LoVo (cell line): ENCODE data around the gene ARPC5L.
A peak's percentile ranks its signal among the peaks of the same experiment; 100 is the strongest.

ENCODE experiments used
- DNase-seq: peaks from one replicate; pipeline ENCODE4 v3.0.0-alpha.2; 2016; ENCODE audit warnings: low spot score

ARPC5L gene

DNA sequence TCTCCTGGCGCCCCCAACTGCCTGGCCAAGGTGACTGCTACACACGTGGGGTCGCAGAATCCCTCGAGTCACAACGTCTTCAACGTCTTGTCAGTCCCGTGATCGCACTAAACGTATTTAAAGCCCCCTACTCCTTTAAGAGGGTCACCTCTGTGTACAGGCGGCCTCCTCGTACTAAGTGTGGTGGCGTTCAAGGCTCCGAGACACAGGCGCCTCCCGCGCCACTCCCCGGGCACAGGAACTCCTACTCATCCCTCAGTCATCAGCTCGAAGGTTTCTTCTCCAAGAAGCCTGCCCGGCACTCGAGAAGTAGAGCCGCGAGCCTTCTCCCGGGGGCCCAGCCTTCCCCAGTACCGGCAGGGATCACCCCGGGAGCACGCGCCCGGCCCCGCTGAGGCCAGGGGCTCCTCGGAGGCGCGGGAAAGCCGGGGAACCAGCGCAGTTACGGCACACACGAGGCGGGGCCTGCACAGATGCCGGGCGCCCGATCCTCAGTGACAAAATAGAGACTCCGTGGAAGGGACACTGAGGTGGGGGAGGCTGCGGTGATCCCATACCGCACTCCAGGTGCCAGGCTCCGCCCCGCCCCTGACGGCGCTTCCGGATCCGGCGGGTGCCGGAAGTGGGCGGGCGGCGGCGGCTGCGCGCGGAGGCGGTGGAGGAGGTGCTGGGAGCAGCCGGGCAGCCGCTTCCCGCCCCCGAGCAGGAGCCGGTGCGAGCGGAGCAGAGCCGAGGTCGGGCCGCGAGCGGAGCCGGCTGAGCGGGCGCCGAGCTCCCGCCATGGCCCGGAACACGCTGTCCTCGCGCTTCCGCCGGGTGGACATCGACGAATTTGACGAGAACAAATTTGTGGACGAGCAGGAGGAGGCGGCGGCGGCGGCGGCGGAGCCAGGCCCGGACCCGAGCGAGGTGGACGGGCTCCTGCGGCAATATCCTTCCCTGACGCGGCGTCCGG, 6.9 kb downstream of the ARPC5L start:
- peak; percentile 86 for DNase-seq

DNA sequence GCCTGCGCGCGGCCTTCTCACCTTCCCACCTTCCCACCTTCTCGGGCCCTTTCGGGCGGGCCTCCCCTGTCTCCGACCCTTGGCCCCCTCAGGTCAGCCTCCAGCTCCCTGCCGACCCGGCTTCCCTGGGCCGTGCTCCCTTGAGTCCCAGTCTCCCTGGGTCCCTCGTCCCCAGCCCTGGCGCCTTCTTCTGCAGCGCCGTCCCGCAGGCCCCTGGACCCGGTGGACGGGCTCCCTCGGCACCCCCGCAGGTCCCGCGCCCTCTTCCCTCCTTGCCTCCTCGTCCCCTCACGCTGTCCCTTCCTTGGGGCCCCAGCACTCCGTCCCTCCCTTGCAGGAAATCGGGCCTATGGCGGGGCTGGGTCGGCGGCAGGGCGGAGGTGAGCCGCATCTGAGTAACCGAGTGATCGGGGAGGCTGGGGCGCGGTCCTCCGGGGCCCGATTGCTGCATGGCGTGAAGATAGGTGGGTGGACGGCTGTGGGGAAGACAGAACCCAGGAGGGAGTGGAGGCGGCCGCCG, 7.6 kb downstream of the ARPC5L start:
- DNase-seq: no peak

DNA sequence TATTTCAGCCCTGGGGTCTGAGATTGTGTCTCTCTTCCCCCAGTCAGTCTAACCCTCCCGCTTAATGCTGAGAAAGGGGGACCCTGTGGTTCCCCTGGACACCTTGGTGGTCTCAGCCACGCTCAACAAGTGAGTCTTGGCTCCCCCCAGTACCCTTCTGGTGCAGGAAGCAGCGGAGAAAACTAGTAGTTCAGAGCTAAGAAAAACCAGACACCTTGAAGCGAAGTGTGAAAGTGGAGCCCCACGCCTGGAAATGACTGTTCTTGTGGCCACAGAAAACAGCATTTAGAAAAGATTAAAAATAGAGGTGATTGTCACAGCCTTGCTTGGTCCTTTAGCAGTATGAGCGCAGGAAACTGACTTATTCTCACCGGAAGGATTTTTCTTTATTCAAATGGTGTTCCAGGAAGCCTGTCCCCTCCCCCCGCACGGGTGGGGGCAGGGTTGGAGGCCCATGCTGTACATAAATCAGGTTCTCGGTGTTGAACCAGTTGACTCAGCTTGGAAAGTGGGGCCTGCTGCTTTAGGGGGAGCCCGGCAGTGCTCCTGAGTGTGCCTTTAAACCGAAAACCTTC, 8.1 kb downstream of the ARPC5L start:
- no peak for DNase-seq

DNA sequence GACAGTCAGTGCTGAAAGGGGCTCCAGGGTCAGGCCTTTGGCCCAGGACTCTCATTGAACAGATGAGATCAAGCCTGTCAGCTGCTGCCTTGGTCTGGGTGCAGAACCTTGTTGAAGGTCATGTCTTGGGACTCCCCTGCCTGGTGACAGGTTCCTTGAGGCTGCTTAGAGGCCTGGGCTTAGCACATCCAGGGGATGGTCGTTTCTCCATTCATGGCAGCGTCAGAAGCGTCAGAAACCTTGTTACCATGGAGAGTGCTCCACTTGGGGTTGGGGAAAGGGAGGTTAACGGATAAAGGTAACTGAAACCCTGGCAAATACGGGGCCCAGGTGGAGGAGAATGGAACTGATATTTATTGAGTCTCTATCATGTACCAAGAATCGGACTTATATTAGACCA, 8.8 kb downstream of the ARPC5L start:
- DNase-seq: no peak

DNA sequence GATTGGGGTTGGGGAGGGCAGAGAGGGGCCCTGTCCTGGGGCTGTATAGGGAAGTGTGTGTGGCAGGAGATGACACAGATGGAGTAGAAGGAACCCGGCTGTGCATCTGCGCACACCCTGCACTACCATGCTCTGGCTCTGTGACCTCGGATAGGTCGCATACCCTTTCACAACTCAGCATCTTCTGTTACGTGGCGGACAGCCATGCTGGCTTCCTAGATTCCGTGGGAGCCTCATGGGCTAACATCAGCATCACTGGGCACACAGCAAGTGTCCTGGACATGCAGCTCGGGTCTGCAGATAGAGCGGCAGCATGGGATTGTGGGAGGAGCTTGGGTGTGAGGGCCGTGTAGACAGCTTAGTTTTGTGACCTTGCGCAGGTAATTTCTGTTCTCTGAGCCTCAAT, 9.2 kb downstream of the ARPC5L start:
- DNase-seq: no peak

DNA sequence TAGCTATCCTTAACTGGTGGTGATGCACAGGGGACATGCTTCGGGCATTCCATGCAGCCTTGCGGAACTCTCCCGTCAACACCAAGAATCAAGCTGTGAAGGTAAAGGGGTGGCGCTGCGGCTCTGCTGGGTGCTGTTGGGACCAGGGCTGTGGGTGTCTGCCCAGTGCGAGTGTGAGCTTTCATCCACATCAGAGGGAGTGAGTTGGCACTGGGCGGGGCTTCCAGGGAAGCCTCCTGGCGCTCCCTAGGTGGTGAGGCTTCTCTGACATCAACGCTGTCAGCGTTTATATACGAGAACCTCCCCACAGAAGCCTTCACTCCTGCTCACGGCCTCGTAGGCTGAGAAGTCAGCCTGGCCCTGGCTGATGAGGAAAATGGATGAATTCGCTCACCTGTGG, 11.7 kb downstream of the ARPC5L start:
- no peak for DNase-seq

DNA sequence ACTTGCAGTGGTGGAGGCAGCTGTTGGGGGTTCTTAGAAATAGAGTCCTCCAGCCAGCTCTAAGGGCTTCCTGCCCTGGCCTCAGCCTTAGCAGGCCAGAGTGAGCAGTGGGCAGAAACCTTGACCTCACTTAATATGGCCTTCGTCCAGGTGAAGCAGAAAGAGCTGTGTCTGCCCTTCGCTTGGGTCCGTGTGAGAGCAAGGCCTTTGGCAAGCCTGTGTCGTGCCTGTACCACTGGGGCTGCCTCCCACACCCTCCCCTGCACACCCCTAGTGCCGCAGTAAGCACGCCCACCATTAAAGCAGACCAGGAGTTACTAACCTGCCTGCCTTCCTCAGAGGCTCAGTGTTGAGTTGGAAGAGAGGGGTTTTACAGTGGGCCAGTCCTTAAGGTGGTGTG, 13.6 kb downstream of the ARPC5L start:
- no peak for DNase-seq

DNA sequence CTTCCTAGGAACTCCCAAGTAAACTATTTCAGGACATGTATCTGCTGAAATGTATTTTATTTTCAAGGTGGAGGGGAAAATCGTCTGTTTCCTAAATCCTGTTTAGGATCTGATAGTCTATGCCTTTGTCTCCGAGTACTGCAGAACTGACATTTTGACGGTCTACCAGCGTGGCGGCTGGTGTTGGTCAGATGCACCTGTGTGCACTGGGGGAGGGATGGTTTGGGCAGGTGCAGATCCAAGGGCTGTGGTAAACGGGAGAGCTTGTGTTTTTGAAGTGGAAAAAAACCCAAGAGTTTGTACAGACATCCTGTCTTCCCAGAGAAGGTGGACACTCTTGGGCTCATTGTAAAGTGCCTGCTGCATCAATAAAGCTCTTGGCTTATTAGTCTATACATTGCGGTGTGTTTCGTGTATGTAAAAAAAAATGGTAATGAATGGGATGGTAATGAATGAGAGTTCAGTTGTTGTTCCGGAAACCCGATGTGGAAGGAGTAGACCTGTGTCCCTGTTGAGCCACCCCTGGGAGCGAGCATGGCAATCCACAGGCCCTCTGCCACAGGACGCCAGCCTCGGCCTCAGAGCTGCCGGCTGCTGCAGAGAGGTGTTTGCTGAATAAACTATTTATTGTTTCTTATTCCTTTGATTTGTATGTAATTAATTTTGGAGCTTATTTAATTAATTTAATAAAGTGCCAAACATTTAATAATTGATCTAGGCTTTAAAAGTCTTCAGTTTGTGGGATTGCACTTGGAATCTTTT, 15.3 kb downstream of the ARPC5L start:
- DNase-seq: no peak

DNA sequence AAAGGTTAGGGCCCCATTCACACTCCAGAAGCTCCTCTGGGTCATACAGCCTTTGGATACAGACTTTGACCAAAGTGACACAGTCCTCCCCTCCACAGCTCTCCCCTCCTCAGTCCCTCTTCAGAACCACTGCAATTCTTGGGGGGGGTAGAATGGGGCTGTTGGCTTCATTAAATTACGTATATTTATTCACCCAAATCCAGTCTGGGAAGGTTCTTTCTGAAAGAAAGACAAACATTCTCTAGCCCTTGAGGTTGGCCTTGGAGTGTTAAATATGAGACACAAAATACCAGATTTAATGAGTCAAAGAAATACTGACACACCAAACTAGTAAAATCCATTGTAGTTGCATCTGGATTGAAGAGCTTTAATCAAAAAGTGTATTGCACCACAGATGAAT, 16.1 kb downstream of the ARPC5L start:
- DNase-seq: no peak

DNA sequence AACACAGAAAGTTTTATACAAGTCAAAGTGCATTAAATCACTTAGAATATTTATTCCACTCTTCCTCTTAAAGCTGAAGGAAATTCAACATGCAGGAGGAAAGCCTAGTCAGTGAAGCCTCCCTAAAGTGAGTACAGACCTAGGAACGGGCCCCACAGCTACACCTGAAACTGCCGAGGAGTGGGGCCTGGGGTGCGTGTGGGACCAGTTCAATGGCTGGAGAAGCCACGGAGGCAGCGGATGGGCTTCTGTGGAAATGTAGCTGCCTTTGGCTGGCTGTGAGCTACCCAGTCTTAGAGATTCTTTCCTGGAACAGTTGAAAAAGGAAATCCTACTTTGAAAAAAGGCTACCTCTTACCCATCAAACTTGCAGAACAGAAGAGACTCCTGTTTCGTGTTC, 16.6 kb downstream of the ARPC5L start:
- DNase-seq: no peak

DNA sequence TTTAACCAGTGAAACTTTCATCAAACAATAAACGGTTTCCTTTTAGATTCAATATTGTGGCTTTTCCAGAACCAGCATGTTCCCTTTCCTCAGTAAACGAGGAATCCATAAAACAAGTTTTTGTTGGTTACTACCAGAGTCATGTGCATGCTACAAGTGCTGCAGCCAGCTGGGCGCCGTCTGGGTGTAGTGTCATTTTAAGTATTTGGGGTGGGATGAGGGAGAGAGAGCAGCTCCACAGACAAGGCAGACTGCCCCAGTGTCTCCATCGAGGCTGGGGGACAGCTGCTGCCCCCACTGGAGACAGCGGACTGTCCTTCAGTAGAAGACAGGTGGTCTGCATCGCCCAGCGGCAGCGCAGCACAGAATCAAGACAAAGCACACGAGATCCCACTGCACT, 17.3 kb downstream of the ARPC5L start:
- DNase-seq: no peak

DNA sequence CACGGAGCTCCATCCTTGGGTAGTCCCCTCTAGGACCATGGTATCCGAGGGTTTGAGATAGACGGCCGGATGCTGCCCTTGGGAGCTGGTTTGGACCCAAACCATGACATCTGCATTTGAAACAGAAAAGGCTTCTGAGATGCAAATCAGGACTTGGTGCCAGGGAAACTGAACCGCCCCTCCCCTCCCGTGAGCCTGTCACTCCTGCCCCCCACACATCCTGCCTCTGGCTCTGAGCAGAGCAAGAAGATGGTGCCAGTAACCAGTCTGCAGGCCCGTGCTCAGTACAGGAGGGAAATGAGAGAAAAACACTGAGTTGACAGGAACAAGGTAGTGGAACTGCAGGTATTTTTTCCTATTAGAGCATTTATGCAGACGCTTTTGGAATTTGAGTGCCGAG, 18.6 kb downstream of the ARPC5L start:
- no peak for DNase-seq

DNA sequence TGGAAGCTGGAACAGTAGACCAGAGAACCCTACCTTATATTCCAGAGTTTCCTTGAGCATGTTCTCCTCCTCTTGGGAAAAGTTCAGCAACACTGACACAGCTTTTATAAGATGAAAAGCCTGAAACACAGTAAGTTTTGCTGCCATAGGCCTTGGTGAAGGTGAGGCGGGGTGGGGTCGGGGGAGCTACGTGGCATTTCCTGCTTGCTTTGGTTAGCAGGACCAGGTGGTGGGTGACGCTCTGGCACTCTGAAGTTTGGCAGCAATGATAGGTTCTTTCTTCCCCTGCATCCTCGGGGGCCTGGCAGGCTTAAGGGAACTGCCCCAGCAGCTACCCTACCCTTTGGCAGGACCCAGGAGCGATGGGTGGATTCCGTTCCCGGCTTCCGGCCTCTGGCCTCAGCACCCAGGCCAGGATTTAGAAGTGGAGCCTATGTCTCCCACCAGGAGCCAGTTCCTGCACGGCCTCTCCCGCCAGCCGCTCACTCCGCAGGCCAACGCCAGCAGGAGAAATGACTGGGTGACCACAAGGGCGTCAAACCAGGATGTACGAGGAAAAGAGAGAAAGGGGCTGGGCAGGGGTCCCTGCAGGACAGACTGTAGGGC, 19.3 kb downstream of the ARPC5L start:
- DNase-seq: no peak

DNA sequence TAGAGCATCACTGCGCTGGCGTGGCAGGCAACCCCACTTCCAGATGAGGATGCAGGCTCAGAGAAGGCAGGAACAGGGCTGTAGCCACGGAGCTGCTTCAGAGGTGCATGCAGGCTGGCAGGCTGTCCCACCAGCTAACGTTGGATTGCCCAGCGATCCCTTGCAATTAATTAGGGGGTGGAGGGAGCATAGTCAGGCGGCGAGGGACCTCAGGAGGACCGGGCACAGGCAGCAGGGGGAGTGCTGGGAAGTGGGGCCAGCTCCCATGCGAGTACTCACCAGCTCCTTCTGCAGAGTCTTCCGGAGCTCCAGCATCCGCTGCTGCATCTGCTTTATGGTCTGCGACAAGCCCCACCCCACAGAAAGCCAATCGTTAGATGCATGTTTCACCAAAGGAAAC, 20.3 kb downstream of the ARPC5L start:
- DNase-seq: no peak

DNA sequence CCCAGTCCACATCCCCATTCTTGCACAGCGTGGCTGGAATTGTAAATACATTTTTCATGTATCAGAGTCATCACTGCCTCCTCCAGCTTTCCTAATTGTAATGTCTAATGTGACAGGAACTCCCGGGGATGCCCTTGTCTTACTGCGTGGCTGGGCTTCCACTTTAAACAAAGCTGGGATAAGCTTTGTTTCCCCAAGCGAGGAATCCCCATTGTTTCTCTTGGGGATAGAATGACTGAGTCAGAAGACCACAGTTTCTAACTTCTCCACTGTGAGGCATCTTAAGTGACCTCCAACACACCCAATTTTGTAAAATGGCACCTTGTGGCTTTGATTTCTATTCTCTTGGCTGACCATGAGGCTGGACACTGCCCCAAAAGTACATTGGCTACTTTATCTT, 22.4 kb downstream of the ARPC5L start:
- no peak for DNase-seq

DNA sequence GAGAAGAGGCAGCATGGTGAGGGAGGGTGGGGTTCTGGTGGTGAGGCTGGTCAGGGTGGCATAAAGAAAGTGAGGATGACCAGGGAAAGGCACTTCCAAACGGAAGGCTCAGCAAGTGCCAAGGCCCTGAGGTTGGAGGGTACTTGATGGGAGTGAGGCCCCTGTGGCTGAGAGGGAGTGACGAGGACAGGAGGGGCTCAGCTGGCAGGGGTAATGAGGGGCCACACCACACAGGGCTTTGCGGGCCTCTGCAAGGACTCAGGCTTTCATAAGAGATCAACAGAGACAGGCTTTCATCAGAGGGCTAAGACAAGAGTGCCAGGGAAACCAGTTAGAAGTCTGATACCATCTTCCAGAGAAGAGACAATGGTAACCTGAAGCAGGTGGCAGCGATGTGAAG, 23.6 kb downstream of the ARPC5L start:
- DNase-seq: no peak

DNA sequence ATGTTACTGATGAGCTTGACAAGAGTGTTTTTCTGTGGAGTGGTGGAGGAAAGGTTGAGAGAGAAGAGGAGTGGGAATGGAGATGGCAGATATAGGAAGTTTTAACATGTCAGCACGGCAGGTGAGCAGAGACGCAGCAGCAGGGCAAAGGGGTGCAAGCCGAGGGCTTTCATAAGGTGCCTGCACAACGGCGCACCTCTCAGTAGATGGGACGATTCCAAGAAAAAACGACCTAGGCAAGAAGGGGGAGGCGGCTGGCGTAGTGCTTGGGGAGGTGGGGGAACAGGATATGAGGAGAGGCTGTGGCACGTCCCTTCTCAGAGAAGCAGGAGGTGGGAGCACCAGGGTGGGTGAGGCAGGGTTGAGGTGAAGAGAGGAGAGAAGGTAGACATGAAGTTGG, 24.5 kb downstream of the ARPC5L start:
- DNase-seq: no peak

DNA sequence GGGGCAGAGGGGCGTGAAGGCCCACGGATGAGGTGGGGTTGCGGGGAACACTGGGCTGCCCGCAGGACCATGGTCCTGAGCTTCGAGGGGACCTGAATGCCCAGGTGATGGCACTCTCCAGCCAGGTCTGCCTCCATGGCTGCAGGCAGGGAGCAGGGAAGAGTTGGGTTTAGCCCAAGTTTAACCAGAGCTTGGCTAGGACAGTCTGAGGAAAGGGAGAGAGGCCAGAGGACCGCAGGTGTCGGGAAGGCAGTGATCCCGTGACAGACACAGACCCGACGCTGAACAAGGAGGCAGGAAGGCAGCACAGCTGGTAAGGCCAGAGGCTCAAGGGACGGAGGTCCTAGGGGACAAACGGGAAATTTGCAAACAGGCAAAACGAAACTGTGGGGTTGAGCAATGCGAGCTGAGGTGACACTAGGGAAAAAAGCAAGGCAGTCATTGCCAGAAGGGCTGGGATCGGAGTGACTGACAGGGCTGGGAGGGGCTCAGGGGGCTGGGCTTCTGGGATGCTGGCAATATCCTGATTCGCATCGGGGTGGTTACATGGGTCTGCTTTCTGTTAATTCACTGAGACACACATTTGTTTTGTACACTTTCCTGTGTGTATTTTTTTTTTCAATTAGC, 25.0 kb downstream of the ARPC5L start:
- DNase-seq: no peak

DNA sequence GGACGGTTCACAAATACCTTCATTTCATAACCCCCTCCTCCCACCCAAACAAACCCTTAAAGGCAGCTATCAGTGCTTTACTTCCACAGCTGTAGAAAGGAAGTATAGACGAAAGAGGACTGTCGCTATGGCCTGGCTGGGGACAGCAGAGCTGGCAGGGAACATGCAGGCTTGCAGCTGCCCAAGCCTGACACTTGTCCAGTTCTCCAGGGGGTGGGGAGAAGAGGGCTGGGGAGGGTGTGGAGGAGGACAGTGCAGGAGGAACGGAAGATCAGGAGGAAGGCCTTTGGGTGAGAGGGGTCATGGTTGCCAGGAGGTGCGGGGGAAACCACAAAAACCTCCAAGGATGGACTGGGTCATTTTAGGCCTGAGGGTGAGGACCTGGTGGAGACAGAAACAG, 25.9 kb downstream of the ARPC5L start:
- DNase-seq: no peak

DNA sequence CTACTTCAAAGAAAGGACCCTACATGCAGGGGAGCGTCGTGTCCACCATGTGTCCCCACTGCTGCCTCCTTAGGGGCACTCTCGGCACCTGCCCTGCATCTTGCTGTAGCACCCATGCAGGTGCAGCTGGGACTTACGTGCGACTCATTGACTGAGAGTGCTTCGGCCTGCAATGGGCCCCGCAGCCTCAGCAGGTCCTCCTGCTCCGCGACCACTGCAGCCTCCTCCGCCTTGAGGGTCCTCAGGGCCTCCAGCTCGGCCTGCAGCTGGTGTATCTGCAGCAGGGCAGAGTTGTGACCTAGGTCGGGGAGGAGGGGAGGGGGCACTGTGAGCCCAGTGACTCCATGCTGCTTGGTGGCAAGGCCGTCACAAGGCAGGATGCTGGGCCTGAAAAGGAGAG, 27.1 kb downstream of the ARPC5L start:
- no peak for DNase-seq

DNA sequence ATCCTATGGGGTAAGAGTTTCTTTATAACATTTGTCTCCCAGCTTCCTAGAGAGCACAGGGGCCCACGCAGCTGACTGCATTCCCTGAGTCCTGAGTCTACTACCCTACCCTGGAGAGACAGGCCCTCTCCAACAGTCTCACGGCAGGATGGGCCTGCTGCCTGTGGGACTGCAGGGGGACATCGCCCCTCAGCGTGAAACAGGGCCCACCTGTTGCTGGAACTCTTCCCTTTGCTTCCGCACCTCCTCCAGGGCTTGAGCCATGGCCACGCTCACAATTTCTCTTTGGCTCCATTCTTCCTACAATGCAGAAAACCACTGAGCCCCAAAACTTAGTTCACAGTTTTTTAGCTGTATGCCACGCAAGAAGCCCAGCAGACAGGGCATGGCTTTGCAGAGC, 28.2 kb downstream of the ARPC5L start:
- DNase-seq: no peak
